ENCODE data around the gene THSD4.

- TF ChIP-seq CTCF (conservative IDR thresholded peaks at IDR 0.05 in 1 of 2, IDR thresholded peaks at IDR 0.05 in 1 of 2; ENCODE audit: extremely low read depth in 1 of 2, insufficient read depth in 1 of 2, low read depth in 1 of 2, low read length in 2 of 2): no peak
- TF ChIP-seq EZH2 (IDR thresholded peaks at IDR 0.05; ENCODE audit: borderline replicate concordance, low read length): no peak
These were observed 227.4 kb downstream of the THSD4 start for GRCh38 chr15:71342658-71343057.
